ENCODE measurements around the gene SNX25.

DNA sequence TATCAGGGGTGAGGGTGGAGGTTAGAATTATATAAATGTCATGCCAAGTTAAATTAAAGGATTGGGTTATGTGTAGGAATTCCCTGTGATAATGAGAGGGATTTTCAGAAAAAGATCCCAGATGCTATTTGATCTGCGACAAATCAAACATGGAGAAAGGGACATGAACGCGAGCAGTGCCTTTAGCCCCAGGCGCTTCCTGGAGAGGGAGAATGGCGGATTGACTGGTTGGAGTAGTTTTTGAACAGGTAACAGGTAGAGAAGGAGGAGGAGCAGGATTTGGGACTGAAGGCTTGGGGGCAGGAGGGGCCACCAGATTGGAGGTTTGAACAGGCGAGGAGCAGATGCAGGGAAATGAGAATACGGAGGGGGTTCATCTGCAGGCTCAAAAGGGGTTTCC is 119.2 kb downstream of the SNX25 start:
- TF ChIP-seq, protein P1, sequence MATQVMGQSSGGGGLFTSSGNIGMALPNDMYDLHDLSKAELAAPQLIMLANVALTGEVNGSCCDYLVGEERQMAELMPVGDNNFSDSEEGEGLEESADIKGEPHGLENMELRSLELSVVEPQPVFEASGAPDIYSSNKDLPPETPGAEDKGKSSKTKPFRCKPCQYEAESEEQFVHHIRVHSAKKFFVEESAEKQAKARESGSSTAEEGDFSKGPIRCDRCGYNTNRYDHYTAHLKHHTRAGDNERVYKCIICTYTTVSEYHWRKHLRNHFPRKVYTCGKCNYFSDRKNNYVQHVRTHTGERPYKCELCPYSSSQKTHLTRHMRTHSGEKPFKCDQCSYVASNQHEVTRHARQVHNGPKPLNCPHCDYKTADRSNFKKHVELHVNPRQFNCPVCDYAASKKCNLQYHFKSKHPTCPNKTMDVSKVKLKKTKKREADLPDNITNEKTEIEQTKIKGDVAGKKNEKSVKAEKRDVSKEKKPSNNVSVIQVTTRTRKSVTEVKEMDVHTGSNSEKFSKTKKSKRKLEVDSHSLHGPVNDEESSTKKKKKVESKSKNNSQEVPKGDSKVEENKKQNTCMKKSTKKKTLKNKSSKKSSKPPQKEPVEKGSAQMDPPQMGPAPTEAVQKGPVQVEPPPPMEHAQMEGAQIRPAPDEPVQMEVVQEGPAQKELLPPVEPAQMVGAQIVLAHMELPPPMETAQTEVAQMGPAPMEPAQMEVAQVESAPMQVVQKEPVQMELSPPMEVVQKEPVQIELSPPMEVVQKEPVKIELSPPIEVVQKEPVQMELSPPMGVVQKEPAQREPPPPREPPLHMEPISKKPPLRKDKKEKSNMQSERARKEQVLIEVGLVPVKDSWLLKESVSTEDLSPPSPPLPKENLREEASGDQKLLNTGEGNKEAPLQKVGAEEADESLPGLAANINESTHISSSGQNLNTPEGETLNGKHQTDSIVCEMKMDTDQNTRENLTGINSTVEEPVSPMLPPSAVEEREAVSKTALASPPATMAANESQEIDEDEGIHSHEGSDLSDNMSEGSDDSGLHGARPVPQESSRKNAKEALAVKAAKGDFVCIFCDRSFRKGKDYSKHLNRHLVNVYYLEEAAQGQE (IDR thresholded peaks at IDR 0.05; ENCODE audit: insufficient read depth in 1 of 2, low read depth in 2 of 2, low read length in 2 of 2): no peak
- TF ChIP-seq TAF1 (IDR thresholded peaks at IDR 0.05; ENCODE audit: borderline replicate concordance, insufficient read depth, low read length) (no peak), POLR2AphosphoS5 (IDR thresholded peaks at IDR 0.05; ENCODE audit: low read depth, low read length) (no peak)
